Caco-2 (cell line): ENCODE measurements around the gene SLITRK2. TPM values are rescaled to one million over a fixed set of nuclear protein-coding genes. Genes with fewer than 3 reads are reported as not detected.

Experiments used
- BruUV-seq: library from RNA; stranded (reverse); fragments of 400-500 nt; replicated peaks from 2 replicates; lab custom pipeline; 2021; lab: Mats Ljungman, UMichigan
- CTCF ChIA-PET: fragments of 300-600 bp; sonication (Branson Sonifier 250); formaldehyde crosslinking; loops from one replicate; lab custom pipeline; 2022; ENCODE audit warnings: antibody characterized with exemption; lab: Charles Lee
- POLR2A ChIA-PET: fragments of 300-600 bp; sonication (Branson Sonifier 250); formaldehyde crosslinking; loops from one replicate; lab custom pipeline; 2022; ENCODE audit warnings: antibody characterized with exemption; lab: Charles Lee
- DNase-seq, 2 experiments: peaks; one replicate each; pipeline versions ENCODE4 v3.0.0 to v3.0.0-alpha.2; 2020 to 2022
- H3K27me3 ChIP-seq: replicated peaks from 2 replicates; pipeline ENCODE4 v1.6.0; 2011; ENCODE audit warnings: low read length; ENCODE audit not compliant: control insufficient read depth, insufficient read depth
- H3K36me3 ChIP-seq: 2 replicates; pipeline ENCODE4 v1.5.1; 2011; ENCODE audit warnings: low read length; ENCODE audit not compliant: control insufficient read depth, insufficient read depth
- H3K4me1 ChIP-seq: fragments of 250-450 bp; sonication (Bioruptor Pico); 2 replicates; pipeline ENCODE4 v1.5.1; 2020; ENCODE audit warnings: mild to moderate bottlenecking
- H3K4me3 ChIP-seq: 2 replicates; pipeline ENCODE4 v1.5.1; 2011; ENCODE audit warnings: low read depth, mild to moderate bottlenecking, control low read depth, low read length
- H3K9me3 ChIP-seq: fragments of 250-450 bp; sonication (Bioruptor Pico); 2 replicates; pipeline ENCODE4 v1.5.1; 2020; ENCODE audit warnings: mild to moderate bottlenecking, moderate library complexity
- H3K27ac Mint-ChIP-seq: one replicate; pipeline ENCODE4 v1.8.0; 2022; ENCODE audit warnings: mixed read lengths; ENCODE audit not compliant: unreplicated experiment
- H3K27me3 Mint-ChIP-seq: one replicate; pipeline ENCODE4 v1.8.0; 2022; ENCODE audit warnings: mixed read lengths; ENCODE audit not compliant: insufficient read depth, unreplicated experiment
- H3K36me3 Mint-ChIP-seq: one replicate; pipeline ENCODE4 v1.8.0; 2022; ENCODE audit warnings: mild to moderate bottlenecking, mixed read lengths; ENCODE audit not compliant: insufficient read depth, unreplicated experiment
- H3K4me1 Mint-ChIP-seq: one replicate; pipeline ENCODE4 v1.8.0; 2022; ENCODE audit warnings: low read depth, mixed read lengths; ENCODE audit not compliant: unreplicated experiment
- H3K4me3 Mint-ChIP-seq: one replicate; pipeline ENCODE4 v1.8.0; 2022; ENCODE audit warnings: mild to moderate bottlenecking, moderate library complexity, mixed read lengths; ENCODE audit not compliant: unreplicated experiment
- H3K9me3 Mint-ChIP-seq: one replicate; pipeline ENCODE4 v1.8.0; 2022; ENCODE audit warnings: mixed read lengths; ENCODE audit not compliant: unreplicated experiment
- intact Hi-C: fragments of 100-400 bp; cut with micrococcal nuclease; formaldehyde crosslinking; loops from one replicate; pipeline ENCODE4 v1.10.0; 2022; ENCODE audit not compliant: unreplicated experiment
- total RNA-seq: library from RNA; stranded (reverse); gene quantifications from 2 replicates; pipeline ENCODE4 v1.2.3, GENCODE V29; 2022
- TF ChIP-seq, protein P1 (sequence below), 2 experiments: fragments of 200-600 bp in 1 of 2; IDR thresholded peaks; 1 replicate in 1 of 2; 2 replicates in 1 of 2; pipeline versions ENCODE4 v1.5.1 to v1.8.0; 2011 to 2022; ENCODE audit warnings: antibody characterized with exemption in 1 of 2, control low read depth in 1 of 2, inconsistent platforms in 1 of 2, low read depth in 1 of 2, low read length in 1 of 2, mild to moderate bottlenecking in 1 of 2, moderate library complexity in 1 of 2; ENCODE audit not compliant: insufficient read depth in 1 of 2, severe bottlenecking in 1 of 2, unreplicated experiment in 1 of 2

The SLITRK2 gene
- total RNA-seq, 1 experiment from 2014 or later: not detected

DNA sequence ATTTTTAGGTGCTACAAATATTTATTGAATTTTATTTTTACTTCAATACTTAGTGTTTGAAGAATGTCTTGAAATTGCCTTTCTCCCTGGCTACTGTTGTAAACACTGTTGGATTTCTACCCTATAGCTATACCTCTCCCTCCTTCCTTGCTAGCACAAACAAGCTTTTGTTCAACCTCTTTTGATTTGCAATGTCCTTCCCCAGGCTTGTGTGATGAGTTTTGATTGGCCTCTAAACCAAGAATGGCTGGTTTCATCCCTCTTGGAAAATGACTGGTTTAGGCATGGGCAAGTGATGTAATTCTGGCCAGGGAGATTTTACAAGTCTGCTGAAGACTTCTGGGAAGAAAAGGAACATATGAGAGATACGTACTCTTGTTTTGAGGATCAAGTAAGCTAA lies 25.3 kb upstream of the SLITRK2 start:
- Mint-ChIP-seq H3K36me3 (no peaks in the 10 kb centered on the region), H3K27ac (no peak overlapping the region), H3K9me3 (no peaks in the 10 kb centered on the region), H3K27me3 (no peaks in the 10 kb centered on the region), H3K4me3 (no peak overlapping the region), H3K4me1 (no peaks in the 10 kb centered on the region)
- Histone ChIP-seq H3K4me1 (no peaks in the 10 kb centered on the region), H3K9me3 (no peaks in the 10 kb centered on the region), H3K27me3 (no peaks in the 10 kb centered on the region), H3K4me3 (no peak overlapping the region), H3K36me3 (no peaks in the 10 kb centered on the region)
- DNase-seq: no peak
- ChIA-PET POLR2A (no interaction called here), CTCF (no interaction called here)
- intact Hi-C loops: no loop called here
- TF ChIP-seq, protein P1, sequence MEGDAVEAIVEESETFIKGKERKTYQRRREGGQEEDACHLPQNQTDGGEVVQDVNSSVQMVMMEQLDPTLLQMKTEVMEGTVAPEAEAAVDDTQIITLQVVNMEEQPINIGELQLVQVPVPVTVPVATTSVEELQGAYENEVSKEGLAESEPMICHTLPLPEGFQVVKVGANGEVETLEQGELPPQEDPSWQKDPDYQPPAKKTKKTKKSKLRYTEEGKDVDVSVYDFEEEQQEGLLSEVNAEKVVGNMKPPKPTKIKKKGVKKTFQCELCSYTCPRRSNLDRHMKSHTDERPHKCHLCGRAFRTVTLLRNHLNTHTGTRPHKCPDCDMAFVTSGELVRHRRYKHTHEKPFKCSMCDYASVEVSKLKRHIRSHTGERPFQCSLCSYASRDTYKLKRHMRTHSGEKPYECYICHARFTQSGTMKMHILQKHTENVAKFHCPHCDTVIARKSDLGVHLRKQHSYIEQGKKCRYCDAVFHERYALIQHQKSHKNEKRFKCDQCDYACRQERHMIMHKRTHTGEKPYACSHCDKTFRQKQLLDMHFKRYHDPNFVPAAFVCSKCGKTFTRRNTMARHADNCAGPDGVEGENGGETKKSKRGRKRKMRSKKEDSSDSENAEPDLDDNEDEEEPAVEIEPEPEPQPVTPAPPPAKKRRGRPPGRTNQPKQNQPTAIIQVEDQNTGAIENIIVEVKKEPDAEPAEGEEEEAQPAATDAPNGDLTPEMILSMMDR (IDR thresholded peaks at IDR 0.05; ENCODE audit: insufficient read depth in 1 of 2, low read depth in 1 of 2, low read length in 1 of 2, severe bottlenecking in 1 of 2, unreplicated experiment in 1 of 2): no peak
- BruUV-seq: no TSS peak

DNA sequence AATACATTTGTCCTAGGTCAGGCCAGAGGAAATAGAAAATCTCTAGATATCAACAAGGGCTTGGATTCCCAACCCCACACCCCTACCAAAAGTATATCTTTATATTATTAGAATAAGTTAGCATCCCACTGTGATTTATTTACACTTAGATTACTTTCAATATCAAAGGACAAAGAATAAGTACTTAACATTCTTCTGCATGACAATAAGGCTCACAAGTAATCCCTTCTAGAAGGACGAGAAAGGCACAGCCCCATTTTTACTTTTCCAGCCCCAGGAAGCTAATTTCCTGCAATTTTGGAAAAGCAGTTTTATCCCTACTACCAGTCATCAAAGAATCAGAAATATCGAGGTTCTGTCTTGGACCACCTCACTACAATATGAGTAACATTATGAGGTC lies 14.1 kb upstream of the SLITRK2 start:
- no peaks in the 10 kb centered on the region for H3K4me1 ChIP-seq
- H3K9me3 Mint-ChIP-seq: no peaks in the 10 kb centered on the region
- no TSS peak for BruUV-seq
- no peaks in the 10 kb centered on the region for H3K4me1 Mint-ChIP-seq
- H3K27ac Mint-ChIP-seq: no peak overlapping the region
- H3K27me3 ChIP-seq: no peaks in the 10 kb centered on the region
- no peak for DNase-seq
- intact Hi-C loops: no loop called here
- H3K4me3 ChIP-seq: no peak overlapping the region
- CTCF ChIA-PET: no interaction called here
- no peaks in the 10 kb centered on the region for H3K27me3 Mint-ChIP-seq
- no peaks in the 10 kb centered on the region for H3K36me3 Mint-ChIP-seq
- H3K9me3 ChIP-seq: no peaks in the 10 kb centered on the region
- POLR2A ChIA-PET: no interaction called here
- H3K36me3 ChIP-seq: no peaks in the 10 kb centered on the region
- H3K4me3 Mint-ChIP-seq: no peak overlapping the region
- TF ChIP-seq, protein P1 (IDR thresholded peaks at IDR 0.05; ENCODE audit: insufficient read depth in 1 of 2, low read depth in 1 of 2, low read length in 1 of 2, severe bottlenecking in 1 of 2, unreplicated experiment in 1 of 2): no peak

DNA sequence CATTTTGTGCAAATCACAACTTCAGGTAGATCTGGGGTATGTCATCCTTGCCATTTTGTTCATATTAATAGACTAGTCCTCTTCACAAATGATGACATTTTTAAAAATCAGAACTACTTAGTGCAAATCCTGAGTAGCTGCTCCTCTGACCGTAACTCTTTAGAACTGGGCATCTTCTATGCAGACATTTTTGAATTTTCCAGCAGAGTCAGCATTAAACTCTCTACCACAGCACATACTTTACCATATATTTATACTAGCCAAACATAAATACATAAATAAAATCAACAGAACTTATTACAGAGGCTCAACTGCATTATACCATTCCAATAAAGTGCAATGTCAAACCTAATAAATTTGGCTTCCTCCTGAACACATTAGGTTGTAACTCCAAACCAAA lies 4.5 kb upstream of the SLITRK2 start:
- Mint-ChIP-seq H3K36me3 (no peaks in the 10 kb centered on the region), H3K27me3 (no peaks in the 10 kb centered on the region), H3K9me3 (no peaks in the 10 kb centered on the region), H3K4me1 (no peaks in the 10 kb centered on the region), H3K27ac (no peak overlapping the region), H3K4me3 (no peak overlapping the region)
- H3K4me3 ChIP-seq: no peak overlapping the region
- TF ChIP-seq, protein P1 (IDR thresholded peaks at IDR 0.05; ENCODE audit: insufficient read depth in 1 of 2, low read depth in 1 of 2, low read length in 1 of 2, severe bottlenecking in 1 of 2, unreplicated experiment in 1 of 2): no peak
- H3K36me3 ChIP-seq: no peaks in the 10 kb centered on the region
- H3K4me1 ChIP-seq: no peaks in the 10 kb centered on the region
- intact Hi-C loops: no loop called here
- no peaks in the 10 kb centered on the region for H3K27me3 ChIP-seq
- CTCF ChIA-PET: no interaction called here
- no TSS peak for BruUV-seq
- POLR2A ChIA-PET: no interaction called here
- DNase-seq: no peak
- H3K9me3 ChIP-seq: no peaks in the 10 kb centered on the region
